CD4-positive, CD25-positive, alpha-beta regulatory T cell (primary cell): Measurements from ENCODE around the gene TNFRSF18. TPM values are rescaled to one million over a fixed set of nuclear protein-coding genes. Genes with fewer than 3 reads are reported as not detected.

ENCODE experiments used
- ATAC-seq, 2 donors: fragments of 150-1000 bp; cut with Tn5 transposase; one replicate each; pipeline ENCODE4 v1.10.0; 2021; ENCODE audit warnings: low read depth in 2 of 2, moderate number of reproducible peaks in 2 of 2, moderate library complexity in 1 of 2
- DNase-seq, 3 donors: peaks; one replicate each; pipeline versions ENCODE4 v3.0.0 to v3.0.0-alpha.2; 2012 to 2022; ENCODE audit warnings: mixed read lengths in 1 of 3
- H3K27ac ChIP-seq: one replicate; pipeline ENCODE4 v1.7.0; 2013; ENCODE audit warnings: mild to moderate bottlenecking, low read length; ENCODE audit not compliant: insufficient read depth, poor library complexity, severe bottlenecking
- H3K27me3 ChIP-seq: one replicate; pipeline ENCODE4 v1.7.0; 2013; ENCODE audit warnings: low read length; ENCODE audit not compliant: control insufficient read depth, insufficient read depth
- H3K36me3 ChIP-seq: one replicate; pipeline ENCODE4 v1.7.0; 2013; ENCODE audit warnings: mild to moderate bottlenecking, low read length, moderate library complexity; ENCODE audit not compliant: control insufficient read depth, insufficient read depth
- H3K4me1 ChIP-seq: 2 replicates; pipeline ENCODE4 v1.7.0; 2013; ENCODE audit warnings: mild to moderate bottlenecking, low read length; ENCODE audit not compliant: insufficient read depth, control insufficient read depth, poor library complexity, severe bottlenecking
- H3K4me3 ChIP-seq: one replicate; pipeline ENCODE4 v1.7.0; 2013; ENCODE audit warnings: low read depth, mild to moderate bottlenecking, low read length, moderate library complexity
- H3K9me3 ChIP-seq, 2 experiments: 1 replicate in 1 of 2; 2 replicates in 1 of 2; pipeline ENCODE4 v1.7.0; 2013; ENCODE audit warnings: low read length in 2 of 2, mild to moderate bottlenecking in 1 of 2, moderate library complexity in 1 of 2; ENCODE audit not compliant: control insufficient read depth in 2 of 2
- H3K27ac Mint-ChIP-seq, 3 donors: one replicate each; pipeline ENCODE4 v1.8.0; 2020 to 2022; ENCODE audit warnings: mild to moderate bottlenecking in 3 of 3, mixed read lengths in 3 of 3, moderate library complexity in 2 of 3
- H3K27me3 Mint-ChIP-seq: one replicate; pipeline ENCODE4 v1.8.0; 2022; ENCODE audit warnings: mild to moderate bottlenecking, mixed read lengths
- H3K36me3 Mint-ChIP-seq: one replicate; pipeline ENCODE4 v1.8.0; 2020; ENCODE audit warnings: mixed read lengths
- H3K4me1 Mint-ChIP-seq, 4 donors: one replicate each; pipeline ENCODE4 v1.8.0; 2020 to 2022; ENCODE audit warnings: mixed read lengths in 4 of 4, mild to moderate bottlenecking in 1 of 4
- H3K4me3 Mint-ChIP-seq, 4 donors: one replicate each; pipeline ENCODE4 v1.8.0; 2020 to 2022; ENCODE audit warnings: mild to moderate bottlenecking in 4 of 4, mixed read lengths in 4 of 4, moderate library complexity in 3 of 4
- H3K9me3 Mint-ChIP-seq, 7 donors: one replicate each; pipeline ENCODE4 v1.8.0; 2020 to 2022; ENCODE audit warnings: mixed read lengths in 7 of 7, mild to moderate bottlenecking in 3 of 7, moderate library complexity in 2 of 7
- polyA plus RNA-seq, 4 donors: library from polyadenylated mRNA; unstranded; fragments of 300-500 nt; fragmentation: Illumina TruSeq; gene quantifications; one replicate each; pipeline ENCODE4 v1.2.3, GENCODE V29; 2021
- total RNA-seq: library from RNA; stranded (reverse); gene quantifications from one replicate; pipeline ENCODE4 v1.2.3, GENCODE V29; 2022

Gene TNFRSF18
- total and polyA plus RNA-seq, 5 donors from 2014 or later, result 17.4 to 54.5 (median 29.3) TPM

DNA sequence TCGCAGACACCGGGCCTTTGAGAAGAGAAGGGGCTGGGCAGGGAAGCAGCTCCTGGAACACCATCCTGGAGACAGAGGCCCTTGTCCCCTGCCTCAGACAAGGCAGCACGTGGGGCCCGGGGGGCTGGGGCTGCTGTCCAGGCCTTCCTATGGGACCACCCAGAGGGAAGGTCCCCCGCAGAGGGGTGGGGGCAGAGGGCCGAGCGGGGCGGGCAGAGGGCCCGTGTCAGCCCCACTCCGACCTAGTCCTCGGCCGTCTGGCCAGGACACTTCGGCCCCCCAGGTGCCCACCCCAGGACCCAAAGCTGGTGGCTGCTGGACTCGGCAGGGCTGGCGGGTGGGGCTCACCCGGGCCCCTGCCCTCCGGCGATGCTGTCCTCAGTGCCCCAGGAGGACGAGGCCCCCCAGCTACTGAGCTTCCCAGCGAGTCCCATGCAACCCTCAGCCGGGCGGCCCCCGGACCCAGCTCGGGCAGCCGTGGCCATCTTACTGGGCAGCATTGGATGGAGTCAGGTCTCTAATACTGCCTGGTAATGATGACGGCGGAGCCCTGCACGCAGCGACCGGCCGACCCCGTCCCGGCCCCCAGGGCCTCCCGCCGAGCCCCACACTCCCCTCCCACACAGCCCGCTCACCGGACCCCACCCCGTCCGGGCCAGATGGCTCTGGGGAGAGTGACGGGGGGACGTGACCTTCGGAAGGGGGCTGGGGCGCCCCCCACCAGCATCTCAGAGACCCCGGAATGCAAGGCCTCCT is 39.6 kb downstream of the TNFRSF18 start:
- Histone ChIP-seq H3K27ac (no peak overlapping the region), H3K4me3 (no peak overlapping the region), H3K27me3 (no peaks in the 10 kb centered on the region), H3K36me3 (no peaks in the 10 kb centered on the region), H3K4me1 (peaks cover 17% of the 10 kb centered on the region), H3K9me3 (no peaks in the 10 kb centered on the region)
- H3K4me3 Mint-ChIP-seq, result no peak overlapping the region
- H3K4me1 Mint-ChIP-seq, result peaks cover 0 to 3% (median 1%) of the 10 kb centered on the region in 4 donors
- no peaks in the 10 kb centered on the region for H3K9me3 Mint-ChIP-seq
- DNase-seq (no peak), ATAC-seq (no peak)
- no peak overlapping the region for H3K27ac Mint-ChIP-seq
- H3K27me3 Mint-ChIP-seq, result no peaks in the 10 kb centered on the region
- H3K36me3 Mint-ChIP-seq, result no peaks in the 10 kb centered on the region

GRCh38 chr1:1165900-1166421 is 40.4 kb downstream of the TNFRSF18 start:
- H3K9me3 ChIP-seq, result no peaks in the 10 kb centered on the region
- Mint-ChIP-seq H3K27ac (no peak overlapping the region), H3K9me3 (no peaks in the 10 kb centered on the region), H3K27me3 (no peaks in the 10 kb centered on the region), H3K4me1 (peaks cover 0 to 3% (median 1%) of the 10 kb centered on the region in 4 donors), H3K36me3 (no peaks in the 10 kb centered on the region), H3K4me3 (no peak overlapping the region)
- DNase-seq (no peak), ATAC-seq (no peak)
- H3K4me3 ChIP-seq, result no peak overlapping the region
- H3K36me3 ChIP-seq, result no peaks in the 10 kb centered on the region
- H3K27ac ChIP-seq, result no peak overlapping the region
- H3K4me1 ChIP-seq, result peaks cover 10% of the 10 kb centered on the region
- no peaks in the 10 kb centered on the region for H3K27me3 ChIP-seq

DNA sequence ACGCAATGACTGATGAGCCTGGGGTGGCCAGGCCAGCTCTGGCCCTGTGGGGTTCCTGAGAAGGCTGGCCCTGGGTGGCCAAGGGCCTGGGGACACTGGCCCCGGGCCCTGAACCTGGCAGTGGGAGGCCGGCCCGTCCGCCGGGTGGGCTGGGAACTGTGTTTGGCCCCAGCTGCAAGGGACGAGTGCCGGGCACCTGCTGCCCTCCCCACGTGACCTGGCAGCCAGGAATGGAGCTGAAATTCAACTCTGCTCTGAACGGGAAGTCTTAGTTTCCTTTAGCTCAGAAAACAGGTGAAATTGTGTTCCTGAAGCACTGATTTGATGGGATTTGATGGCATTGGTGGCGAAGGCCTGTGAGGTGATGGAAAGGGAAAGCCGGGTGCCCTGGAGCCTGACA is 40.9 kb downstream of the TNFRSF18 start:
- no peaks in the 10 kb centered on the region for H3K9me3 ChIP-seq
- Mint-ChIP-seq H3K27ac (no peak overlapping the region), H3K27me3 (no peaks in the 10 kb centered on the region), H3K4me3 (no peak overlapping the region), H3K9me3 (no peaks in the 10 kb centered on the region), H3K36me3 (no peaks in the 10 kb centered on the region), H3K4me1 (peaks cover 0 to 3% (median 1%) of the 10 kb centered on the region in 4 donors)
- no peaks in the 10 kb centered on the region for H3K36me3 ChIP-seq
- H3K27ac ChIP-seq, result no peak overlapping the region
- peaks cover 9% of the 10 kb centered on the region for H3K4me1 ChIP-seq
- H3K4me3 ChIP-seq, result no peak overlapping the region
- H3K27me3 ChIP-seq, result no peaks in the 10 kb centered on the region
- DNase-seq (no peak), ATAC-seq (no peak)

DNA sequence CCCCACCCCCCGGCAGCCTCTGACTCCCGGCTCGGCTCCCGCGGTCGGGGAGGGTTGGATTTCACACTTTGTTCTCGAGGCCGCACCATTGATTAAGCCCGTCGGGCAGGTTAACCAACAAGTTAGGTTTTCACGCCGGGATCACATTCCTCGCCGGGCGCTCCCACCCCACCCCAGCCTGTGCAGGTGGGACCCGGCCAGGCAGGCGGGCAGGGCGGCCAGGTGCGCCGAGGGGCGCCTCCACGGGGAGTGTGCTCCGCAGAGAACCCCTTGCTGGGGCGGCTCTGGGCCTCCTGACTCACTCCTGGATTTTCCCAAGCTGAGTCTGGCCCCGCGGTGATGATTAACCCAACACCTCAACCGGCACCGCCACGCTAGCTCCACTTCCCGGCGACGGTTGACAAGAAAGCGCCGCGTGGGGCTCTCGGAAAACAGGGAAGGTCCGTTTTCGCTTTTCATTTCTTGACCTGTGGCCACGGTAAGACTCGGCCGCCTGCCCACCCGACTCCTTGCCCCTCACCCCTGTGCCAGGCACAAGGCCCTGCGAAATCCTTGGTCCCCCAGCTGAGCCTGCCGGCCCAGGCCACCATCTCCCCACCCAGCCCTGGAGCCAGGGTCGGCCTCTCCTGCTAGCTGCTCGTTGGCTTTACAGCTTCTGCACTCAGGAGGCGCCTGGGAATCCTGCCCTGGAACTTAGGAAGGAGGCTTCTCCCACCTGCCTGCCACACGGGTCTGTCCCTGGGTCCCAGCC is 41.5 kb downstream of the TNFRSF18 start:
- Histone ChIP-seq H3K4me3 (no peak overlapping the region), H3K27me3 (no peaks in the 10 kb centered on the region), H3K36me3 (no peaks in the 10 kb centered on the region), H3K4me1 (peaks cover 3% of the 10 kb centered on the region), H3K27ac (no peak overlapping the region), H3K9me3 (no peaks in the 10 kb centered on the region)
- Mint-ChIP-seq H3K27me3 (no peaks in the 10 kb centered on the region), H3K27ac (no peak overlapping the region), H3K9me3 (no peaks in the 10 kb centered on the region), H3K36me3 (no peaks in the 10 kb centered on the region), H3K4me1 (no peaks in the 10 kb centered on the region), H3K4me3 (no peak overlapping the region)
- no peak for DNase-seq
- ATAC-seq, result no peak

- H3K4me3 ChIP-seq, result no peak overlapping the region
- Mint-ChIP-seq H3K4me1 (no peaks in the 10 kb centered on the region), H3K36me3 (no peaks in the 10 kb centered on the region), H3K9me3 (no peaks in the 10 kb centered on the region), H3K4me3 (no peak overlapping the region), H3K27ac (no peak overlapping the region), H3K27me3 (no peaks in the 10 kb centered on the region)
- no peak for ATAC-seq
- no peaks in the 10 kb centered on the region for H3K9me3 ChIP-seq
- no peak for DNase-seq
- no peaks in the 10 kb centered on the region for H3K27me3 ChIP-seq
- H3K36me3 ChIP-seq, result no peaks in the 10 kb centered on the region
- no peak overlapping the region for H3K27ac ChIP-seq
- peaks cover 3% of the 10 kb centered on the region for H3K4me1 ChIP-seq
Observed at GRCh38 chr1:1164361-1164700, 42.1 kb downstream of the TNFRSF18 start.

DNA sequence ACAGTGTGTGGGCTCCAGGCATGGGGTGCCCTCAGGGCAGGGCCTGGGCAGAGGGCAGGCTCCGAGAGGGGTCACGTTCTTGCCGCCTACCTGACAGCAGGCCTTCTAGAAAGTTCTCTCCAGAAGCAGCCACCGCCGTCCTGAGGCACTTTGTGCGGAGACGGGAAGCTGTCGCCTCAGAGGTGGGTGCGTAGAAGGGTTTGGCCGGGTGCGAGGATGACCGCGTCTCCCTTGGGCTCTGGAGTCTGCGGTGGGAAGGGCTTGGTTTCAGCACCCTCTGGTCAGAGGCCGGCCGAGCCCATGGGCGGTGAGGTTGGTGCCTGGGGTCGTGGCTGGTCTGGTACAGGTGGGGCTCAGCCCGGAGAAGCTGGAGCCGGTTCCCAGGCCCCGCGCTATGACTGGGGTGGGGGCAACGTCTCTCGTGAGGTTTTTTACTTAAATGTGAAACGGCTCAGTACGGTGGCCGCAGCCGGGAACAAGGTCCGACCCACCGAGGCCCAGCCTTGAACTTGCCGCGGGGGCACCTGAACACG is 42.8 kb downstream of the TNFRSF18 start:
- no peaks in the 10 kb centered on the region for H3K9me3 Mint-ChIP-seq
- no peak for ATAC-seq

DNA sequence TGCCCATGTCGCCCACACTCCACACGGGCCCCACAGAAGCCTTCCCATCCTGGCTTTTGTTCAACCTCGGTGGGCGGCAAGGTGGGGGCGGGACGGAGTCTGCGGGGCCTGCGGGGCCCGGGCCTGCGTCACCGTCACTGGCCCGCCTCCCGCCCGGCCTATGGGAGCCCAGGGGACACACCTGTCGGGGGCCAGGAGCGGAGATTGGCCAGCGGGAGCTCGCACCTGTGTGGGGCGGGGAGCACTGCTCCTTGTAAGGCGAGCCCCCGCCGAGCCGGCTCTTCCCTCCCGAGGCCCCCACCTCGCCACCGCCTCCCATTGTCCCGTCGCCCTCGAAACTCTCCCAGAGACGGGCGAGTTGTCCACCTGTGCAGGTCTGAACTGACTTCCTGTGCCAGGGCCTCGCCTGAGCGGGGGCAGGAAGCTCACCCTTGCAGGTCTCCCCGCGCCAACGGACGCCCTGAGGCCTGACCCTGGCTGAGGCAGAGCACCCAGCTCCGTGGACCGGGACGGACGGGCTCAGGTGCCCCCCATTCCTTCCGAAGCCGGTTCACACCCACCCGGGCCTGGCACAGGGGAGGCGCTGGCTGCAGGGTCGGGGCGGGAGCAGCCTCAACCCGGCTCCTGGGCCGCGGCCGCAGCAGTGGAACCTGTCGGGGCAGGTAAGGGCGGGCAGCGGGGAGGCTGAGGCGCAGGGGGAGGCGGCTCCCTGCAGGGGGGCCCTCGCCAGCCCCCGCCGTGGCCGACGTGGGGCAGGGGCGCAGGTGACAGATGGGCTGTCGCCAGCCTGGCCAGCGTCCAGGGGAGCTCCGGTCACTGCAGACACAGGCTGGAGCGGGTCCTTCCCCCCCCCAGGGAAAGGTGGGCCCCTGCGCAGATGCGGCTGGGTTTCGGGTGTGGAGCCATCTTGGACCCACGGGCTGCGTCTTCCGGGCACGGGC is 43.5 kb downstream of the TNFRSF18 start:
- Histone ChIP-seq H3K36me3 (no peaks in the 10 kb centered on the region), H3K27me3 (no peaks in the 10 kb centered on the region), H3K27ac (no peak overlapping the region), H3K4me1 (peaks cover 13% of the 10 kb centered on the region), H3K4me3 (no peak overlapping the region), H3K9me3 (no peaks in the 10 kb centered on the region)
- Mint-ChIP-seq H3K36me3 (no peaks in the 10 kb centered on the region), H3K27me3 (no peaks in the 10 kb centered on the region), H3K4me1 (no peaks in the 10 kb centered on the region), H3K4me3 (no peak overlapping the region), H3K27ac (no peak overlapping the region), H3K9me3 (no peaks in the 10 kb centered on the region)
- no peak for DNase-seq
- ATAC-seq, result no peak

More for the DNA sequence above, 42.8 kb downstream of the TNFRSF18 start:
- DNase-seq, result no peak
- Histone ChIP-seq H3K27ac (no peak overlapping the region), H3K9me3 (no peaks in the 10 kb centered on the region), H3K4me3 (no peak overlapping the region), H3K27me3 (no peaks in the 10 kb centered on the region), H3K4me1 (peaks cover 6% of the 10 kb centered on the region), H3K36me3 (no peaks in the 10 kb centered on the region)
- no peaks in the 10 kb centered on the region for H3K36me3 Mint-ChIP-seq
- H3K4me1 Mint-ChIP-seq, result no peaks in the 10 kb centered on the region
- H3K27me3 Mint-ChIP-seq, result no peaks in the 10 kb centered on the region
- H3K4me3 Mint-ChIP-seq, result no peak overlapping the region
- H3K27ac Mint-ChIP-seq, result no peak overlapping the region
